Subcutaneous adipose tissue (tissue), 4 donors: ENCODE measurements around the gene PAM16. TPM values are rescaled to one million over a fixed set of nuclear protein-coding genes. Genes with fewer than 3 reads are reported as not detected.

Experiments
- total RNA-seq, 4 donors: library from RNA; depleted of rRNA; stranded (reverse); fragments of >200 nt; gene quantifications; one replicate each; pipeline ENCODE4 v1.1.0, GENCODE V29; 2016
- TF ChIP-seq, protein P1 (sequence below): fragments of 450-650 bp; IDR thresholded peaks from one replicate; pipeline ENCODE4 v1.5.1; 2016; ENCODE audit warnings: low read depth, mild to moderate bottlenecking, control low read depth, antibody characterized with exemption, moderate library complexity

PAM16 gene
- total RNA-seq, 4 donors from 2014 or later = 15.3 to 52.0 (median 34.5) TPM

DNA sequence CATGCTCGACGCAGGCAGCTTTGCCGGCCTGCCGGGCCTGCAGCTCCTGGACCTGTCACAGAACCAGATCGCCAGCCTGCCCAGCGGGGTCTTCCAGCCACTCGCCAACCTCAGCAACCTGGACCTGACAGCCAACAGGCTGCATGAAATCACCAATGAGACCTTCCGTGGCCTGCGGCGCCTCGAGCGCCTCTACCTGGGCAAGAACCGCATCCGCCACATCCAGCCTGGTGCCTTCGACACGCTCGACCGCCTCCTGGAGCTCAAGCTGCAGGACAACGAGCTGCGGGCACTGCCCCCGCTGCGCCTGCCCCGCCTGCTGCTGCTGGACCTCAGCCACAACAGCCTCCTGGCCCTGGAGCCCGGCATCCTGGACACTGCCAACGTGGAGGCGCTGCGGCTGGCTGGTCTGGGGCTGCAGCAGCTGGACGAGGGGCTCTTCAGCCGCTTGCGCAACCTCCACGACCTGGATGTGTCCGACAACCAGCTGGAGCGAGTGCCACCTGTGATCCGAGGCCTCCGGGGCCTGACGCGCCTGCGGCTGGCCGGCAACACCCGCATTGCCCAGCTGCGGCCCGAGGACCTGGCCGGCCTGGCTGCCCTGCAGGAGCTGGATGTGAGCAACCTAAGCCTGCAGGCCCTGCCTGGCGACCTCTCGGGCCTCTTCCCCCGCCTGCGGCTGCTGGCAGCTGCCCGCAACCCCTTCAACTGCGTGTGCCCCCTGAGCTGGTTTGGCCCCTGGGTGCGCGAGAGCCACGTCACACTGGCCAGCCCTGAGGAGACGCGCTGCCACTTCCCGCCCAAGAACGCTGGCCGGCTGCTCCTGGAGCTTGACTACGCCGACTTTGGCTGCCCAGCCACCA, 30.2 kb upstream of the PAM16 start:
- TF ChIP-seq, protein P1, sequence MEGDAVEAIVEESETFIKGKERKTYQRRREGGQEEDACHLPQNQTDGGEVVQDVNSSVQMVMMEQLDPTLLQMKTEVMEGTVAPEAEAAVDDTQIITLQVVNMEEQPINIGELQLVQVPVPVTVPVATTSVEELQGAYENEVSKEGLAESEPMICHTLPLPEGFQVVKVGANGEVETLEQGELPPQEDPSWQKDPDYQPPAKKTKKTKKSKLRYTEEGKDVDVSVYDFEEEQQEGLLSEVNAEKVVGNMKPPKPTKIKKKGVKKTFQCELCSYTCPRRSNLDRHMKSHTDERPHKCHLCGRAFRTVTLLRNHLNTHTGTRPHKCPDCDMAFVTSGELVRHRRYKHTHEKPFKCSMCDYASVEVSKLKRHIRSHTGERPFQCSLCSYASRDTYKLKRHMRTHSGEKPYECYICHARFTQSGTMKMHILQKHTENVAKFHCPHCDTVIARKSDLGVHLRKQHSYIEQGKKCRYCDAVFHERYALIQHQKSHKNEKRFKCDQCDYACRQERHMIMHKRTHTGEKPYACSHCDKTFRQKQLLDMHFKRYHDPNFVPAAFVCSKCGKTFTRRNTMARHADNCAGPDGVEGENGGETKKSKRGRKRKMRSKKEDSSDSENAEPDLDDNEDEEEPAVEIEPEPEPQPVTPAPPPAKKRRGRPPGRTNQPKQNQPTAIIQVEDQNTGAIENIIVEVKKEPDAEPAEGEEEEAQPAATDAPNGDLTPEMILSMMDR = no peak

DNA sequence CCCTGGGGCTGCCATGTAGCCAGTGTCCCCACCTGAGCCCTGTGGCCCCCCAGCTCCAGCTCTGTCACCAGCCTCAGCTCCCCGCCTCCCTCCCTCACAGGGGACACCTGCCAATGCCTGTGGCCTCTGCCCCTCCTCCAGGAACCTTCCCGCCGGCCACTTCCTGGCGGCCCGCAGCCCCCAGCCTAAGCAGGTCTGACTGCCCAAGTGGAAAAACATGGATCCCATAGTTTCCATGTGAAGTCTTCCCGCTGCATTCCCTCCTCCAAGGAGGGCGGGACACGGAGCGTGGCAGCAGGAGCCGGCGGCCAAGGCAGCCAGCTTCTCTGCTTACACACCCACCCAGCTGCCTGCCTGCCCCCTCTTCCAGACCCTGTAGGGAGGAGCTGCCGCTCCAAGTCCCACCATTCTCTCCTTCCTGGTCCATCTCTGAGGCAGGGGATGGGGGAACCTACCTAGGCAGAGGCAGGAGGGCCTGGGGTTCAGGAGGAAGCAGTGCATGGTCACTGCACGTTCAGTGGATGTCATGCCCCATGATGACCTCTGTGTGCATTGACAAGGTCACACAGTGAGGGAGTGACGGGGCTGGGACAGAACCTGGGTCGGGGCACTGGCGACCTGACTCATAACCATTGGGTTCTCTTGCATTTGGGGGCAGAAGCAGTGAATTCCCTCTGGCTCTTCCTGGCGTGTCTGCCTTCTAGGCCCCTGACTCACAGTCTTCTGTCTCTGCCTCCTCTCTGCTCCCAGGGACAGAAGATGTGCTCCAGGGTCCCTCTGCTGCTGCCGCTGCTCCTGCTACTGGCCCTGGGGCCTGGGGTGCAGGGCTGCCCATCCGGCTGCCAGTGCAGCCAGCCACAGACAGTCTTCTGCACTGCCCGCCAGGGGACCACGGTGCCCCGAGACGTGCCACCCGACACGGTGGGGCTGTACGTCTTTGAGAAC, 29.3 kb upstream of the PAM16 start:
- TF ChIP-seq, protein P1 = no peak

DNA sequence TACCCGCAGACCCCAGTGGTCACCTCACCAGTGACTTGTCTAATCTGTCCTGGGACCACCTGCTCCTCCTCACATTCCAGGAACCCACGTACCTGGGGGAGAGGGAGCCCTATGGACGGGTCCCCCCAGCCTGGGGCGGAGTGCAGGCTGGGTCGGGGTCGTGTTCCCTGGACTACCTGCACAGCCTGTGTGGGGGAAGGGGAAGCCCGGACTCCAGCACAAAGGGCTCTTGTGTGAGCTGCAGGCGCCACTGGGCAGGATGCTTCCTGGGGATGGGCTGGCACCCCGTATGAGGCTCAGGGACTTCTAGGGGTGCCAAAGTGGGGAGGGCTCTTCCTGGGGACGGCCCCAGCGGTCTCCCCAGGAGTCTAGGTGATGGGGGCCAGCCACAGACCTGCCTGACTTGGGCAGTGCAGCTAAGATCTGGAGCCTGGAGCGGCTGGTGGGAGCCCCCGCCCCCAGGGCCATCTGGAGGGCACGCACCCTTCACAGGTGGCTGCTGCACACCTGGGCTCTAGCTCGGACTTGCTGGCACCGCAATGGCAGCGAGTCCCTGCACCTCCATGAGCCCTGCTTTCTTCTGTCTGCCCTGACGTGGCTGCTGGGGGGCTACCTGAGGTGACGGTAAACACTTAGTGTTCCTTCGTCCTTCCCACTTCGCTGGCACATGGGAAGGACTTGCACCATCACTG, 28.0 kb upstream of the PAM16 start:
- TF ChIP-seq, protein P1 = no peak

DNA sequence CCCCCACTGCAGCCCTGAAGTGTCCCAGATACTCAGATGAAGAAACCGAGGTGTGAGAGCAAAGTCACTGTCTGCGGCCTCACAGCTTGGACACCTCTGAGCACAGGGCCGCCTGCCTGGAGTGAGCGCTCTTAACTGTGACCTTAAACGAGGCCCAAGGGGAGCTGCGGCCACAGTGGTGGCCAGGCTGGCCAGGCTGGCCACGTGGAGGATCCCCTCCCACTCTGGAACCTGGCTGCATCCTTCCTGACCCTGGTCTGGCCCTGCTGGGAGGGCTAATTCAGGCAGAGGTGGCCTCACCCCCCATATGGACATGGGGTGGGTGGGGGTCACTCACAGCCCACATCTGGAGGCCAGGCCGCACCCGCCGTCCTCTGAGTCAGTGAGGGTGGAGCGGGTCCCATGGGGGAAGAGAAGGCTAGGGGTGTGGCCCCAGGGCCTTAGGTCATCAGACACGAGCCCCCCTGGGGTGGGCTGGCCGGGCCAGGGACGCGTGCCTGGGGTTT, 27.1 kb upstream of the PAM16 start:
- TF ChIP-seq, protein P1 = no peak

DNA sequence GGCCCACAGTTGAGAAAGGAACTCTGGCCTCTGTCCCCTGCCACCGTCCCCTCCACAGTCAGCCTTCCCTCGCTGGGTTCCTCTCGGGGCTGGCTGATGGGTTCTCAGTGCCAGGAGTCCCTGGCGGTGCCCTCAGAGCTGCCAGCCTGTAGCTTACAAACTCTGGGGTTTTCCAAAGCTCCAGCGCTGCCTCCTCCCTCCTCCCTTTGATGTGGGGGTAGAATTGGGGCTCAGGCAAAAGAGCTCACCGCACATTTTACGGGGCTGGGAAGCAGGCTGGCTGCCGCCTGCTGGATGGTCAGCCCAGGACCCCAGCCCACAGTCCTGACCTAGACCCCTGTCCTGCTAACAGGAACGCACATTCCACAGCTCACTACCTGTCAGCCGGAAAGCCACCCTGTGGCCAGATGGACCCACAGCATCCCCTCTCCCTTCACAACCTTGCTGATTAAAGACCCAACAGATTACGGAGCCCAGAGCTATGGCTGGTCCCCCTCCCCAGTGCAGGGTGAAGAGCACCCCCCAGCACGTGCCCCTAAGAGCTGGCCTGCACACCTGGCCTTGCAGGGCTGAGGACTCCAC, 26.5 kb upstream of the PAM16 start:
- TF ChIP-seq, protein P1 = no peak

DNA sequence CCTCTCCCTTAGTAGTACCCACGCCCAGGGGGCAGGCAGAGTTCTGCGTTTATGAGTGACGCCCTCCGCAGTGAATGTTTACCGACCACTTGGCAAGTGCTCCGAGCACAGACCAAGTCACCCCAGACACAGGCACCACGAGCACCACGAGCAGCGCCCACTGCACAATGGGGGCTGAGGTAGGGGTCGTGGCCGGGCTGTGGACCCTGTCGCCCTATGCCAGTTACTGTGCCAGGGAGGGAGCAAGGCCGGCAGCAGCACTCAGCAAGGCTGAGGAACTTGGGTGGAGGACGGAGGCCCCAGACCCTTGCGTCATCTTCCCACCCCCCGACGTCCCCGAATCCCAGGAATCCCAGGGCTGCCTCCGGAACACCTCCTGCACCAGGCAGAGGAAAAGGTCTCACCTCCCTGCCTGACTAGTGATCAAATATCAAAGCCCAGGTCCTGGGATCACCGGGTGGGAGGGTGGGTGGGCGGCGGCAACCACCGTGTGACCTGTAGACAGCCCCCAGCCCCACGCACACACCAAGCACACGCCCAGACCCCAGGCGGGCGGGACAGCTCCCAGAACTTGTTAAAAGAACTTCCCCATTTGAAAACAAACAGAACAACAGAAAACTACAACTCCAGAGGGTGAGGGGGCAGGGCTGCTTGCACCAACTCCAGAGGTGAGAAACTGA, 25.9 kb upstream of the PAM16 start:
- TF ChIP-seq, protein P1 = no peak
